AG04450 (cell line): ENCODE results near the gene EID3. TPM values are rescaled to one million over a fixed set of nuclear protein-coding genes. Genes with fewer than 3 reads are reported as not detected.

ENCODE experiments used
- CTCF ChIA-PET: fragments of 300-600, 350-600 bp; formaldehyde crosslinking; extraction: SDS; loops from one replicate; lab custom pipeline; 2022; ENCODE audit warnings: antibody characterized with exemption, inconsistent platforms; lab: Charles Lee
- POLR2A ChIA-PET: fragments of 350-600 bp; formaldehyde crosslinking; extraction: SDS; loops from one replicate; lab custom pipeline; 2021; ENCODE audit warnings: antibody characterized with exemption, inconsistent platforms; lab: Yijun Ruan, JAX
- DNase-seq: peaks from one replicate; pipeline ENCODE4 v3.0.0-alpha.2; 2011; ENCODE audit warnings: low read depth, low spot score
- H3K27ac ChIP-seq: one replicate; pipeline ENCODE4 v1.5.1; 2012; ENCODE audit warnings: low read depth, low read length, control low read depth
- H3K27me3 ChIP-seq: one replicate; pipeline ENCODE4 v1.6.0; 2012; ENCODE audit warnings: low read length; ENCODE audit not compliant: control insufficient read depth, insufficient read depth
- H3K4me3 ChIP-seq: 2 replicates; pipeline ENCODE4 v1.5.1; 2011; ENCODE audit warnings: mild to moderate bottlenecking, low read depth, low read length, control low read depth
- H3K9me3 ChIP-seq: 2 replicates; pipeline ENCODE4 v1.5.1; 2012; ENCODE audit warnings: low read length; ENCODE audit not compliant: control insufficient read depth, insufficient read depth
- polyA plus RNA-seq: library from polyadenylated mRNA; depleted of rRNA; stranded (reverse); fragments of >200 nt; gene quantifications from 2 replicates; pipeline ENCODE4 v1.2.3, GENCODE V29; 2011; rRNA removed
- TF ChIP-seq, protein P1 (sequence below): IDR thresholded peaks from 2 replicates; pipeline ENCODE4 v1.5.1; 2011; ENCODE audit warnings: low read depth, low read length, control low read depth, inconsistent platforms

The EID3 gene
- polyA plus RNA-seq, 1 experiment, result 2.5 TPM

DNA sequence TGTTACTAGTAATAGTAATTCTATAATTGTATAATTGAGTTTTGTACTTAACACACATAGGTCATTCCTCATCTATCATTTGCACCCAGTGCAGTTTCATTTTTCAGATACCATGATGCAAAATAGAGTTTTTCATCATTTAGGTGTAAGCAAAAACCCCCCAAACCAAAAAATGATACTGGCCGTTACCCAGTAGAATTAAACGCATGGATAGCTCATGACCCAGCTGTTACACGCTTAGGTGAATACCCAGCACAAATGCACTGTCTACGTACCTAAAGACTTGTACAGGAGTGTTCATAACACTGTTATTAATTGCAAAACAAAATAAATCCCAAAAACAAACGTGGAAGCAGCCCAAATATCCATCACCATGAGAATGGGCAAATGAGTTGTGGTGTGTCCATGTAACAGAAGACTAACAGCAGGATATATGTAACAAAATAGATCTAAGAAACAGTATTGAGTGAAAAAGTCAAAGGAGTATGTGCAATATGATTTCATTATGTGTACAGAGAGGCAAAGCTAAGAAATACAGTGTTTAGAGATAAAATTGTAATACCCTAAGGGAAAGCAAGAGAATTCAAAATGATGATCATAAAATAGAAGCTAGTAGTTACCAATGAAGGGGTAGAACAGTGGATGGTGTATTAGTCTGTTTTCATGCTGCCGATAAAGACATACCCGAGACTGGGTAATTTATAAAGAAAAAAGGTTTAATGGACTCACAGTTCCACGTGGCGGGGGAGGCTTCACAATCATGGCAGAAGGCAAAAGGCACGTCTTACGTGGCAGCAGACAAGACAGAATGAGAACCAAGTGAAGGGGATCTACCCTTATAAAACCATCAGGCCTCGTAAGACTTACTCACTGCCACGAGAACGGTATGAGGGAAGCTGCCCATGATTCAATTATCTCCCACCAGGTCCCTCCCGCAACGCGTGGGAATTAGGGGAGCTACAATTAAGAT lies 49.8 kb downstream of the EID3 start:
- TF ChIP-seq, protein P1, sequence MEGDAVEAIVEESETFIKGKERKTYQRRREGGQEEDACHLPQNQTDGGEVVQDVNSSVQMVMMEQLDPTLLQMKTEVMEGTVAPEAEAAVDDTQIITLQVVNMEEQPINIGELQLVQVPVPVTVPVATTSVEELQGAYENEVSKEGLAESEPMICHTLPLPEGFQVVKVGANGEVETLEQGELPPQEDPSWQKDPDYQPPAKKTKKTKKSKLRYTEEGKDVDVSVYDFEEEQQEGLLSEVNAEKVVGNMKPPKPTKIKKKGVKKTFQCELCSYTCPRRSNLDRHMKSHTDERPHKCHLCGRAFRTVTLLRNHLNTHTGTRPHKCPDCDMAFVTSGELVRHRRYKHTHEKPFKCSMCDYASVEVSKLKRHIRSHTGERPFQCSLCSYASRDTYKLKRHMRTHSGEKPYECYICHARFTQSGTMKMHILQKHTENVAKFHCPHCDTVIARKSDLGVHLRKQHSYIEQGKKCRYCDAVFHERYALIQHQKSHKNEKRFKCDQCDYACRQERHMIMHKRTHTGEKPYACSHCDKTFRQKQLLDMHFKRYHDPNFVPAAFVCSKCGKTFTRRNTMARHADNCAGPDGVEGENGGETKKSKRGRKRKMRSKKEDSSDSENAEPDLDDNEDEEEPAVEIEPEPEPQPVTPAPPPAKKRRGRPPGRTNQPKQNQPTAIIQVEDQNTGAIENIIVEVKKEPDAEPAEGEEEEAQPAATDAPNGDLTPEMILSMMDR, result no peak
- POLR2A ChIA-PET, result no interaction called here
- CTCF ChIA-PET, result no interaction called here
- DNase-seq, result no peak
- no peaks in the 10 kb centered on the region for H3K9me3 ChIP-seq
- no peaks in the 10 kb centered on the region for H3K27me3 ChIP-seq
- no peak overlapping the region for H3K4me3 ChIP-seq
- H3K27ac ChIP-seq, result no peak overlapping the region

DNA sequence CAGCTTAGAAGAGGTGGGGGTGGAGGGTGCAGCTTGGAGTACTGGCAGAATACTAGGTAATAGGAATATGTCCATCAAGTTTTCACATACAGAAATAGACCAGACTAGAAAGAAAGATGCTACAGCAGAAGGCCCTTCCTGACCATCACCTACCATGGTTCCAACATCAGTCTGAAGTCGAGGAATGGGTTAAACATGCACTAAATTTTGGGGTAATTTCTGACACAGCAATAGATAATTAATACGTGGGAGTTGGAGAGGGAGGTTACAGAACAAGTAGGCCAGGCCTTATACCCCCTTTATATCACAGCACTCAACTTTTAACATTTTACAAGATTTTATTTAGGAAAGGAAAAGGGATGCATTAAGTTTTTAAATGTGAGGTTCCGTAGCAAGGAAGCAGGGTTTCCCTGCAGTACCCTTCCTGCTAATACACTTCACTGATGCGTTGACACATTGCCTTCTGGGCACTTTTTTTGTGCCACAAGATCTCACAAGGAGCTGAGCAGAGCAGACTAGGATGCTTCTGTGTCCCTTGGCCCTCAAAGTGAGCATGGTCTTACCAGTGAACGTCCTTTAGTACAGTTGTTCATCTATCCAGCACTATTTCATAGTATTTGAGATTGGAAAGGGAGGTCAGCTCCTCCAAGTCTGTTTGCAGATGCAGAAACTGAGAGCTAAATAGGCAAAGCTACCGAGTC lies 50.8 kb downstream of the EID3 start:
- TF ChIP-seq, protein P1, result no peak
- CTCF ChIA-PET, result no interaction called here
- no peak overlapping the region for H3K27ac ChIP-seq
- DNase-seq, result no peak
- H3K9me3 ChIP-seq, result no peaks in the 10 kb centered on the region
- POLR2A ChIA-PET, result interaction anchor here (0.7 kb wide), 1 partner anchor 110 kb away, joined by 3 read pairs; no protein-coding TSS in a partner anchor
- no peak overlapping the region for H3K4me3 ChIP-seq
- H3K27me3 ChIP-seq, result no peaks in the 10 kb centered on the region

Other genes starting within 250 kb of the EID3 start
- 20.8 and 31.4 TPM in 2 replicates for gene HCFC2, start 239.2 kb upstream of the EID3 start, polyA plus RNA-seq
- 34.2 and 57.9 TPM in 2 replicates for gene NFYB, start 165.5 kb upstream of the EID3 start, polyA plus RNA-seq
- gene TXNRD1, start 88.0 kb upstream of the EID3 start, polyA plus RNA-seq, result 673 and 740 TPM in 2 replicates
- 2.7 and 3.6 TPM in 2 replicates for gene CHST11, start 153.2 kb downstream of the EID3 start, polyA plus RNA-seq